Measurements from ENCODE around the gene FAM234B.

FAM234B gene

GRCh38 chr12:13044002-13044905, at the start of gene FAM234B:
Gene FAM234B (plus strand): TSS chr12:13044381. CDS start chr12:13044404, 23 bp downstream.
- Histone ChIP-seq H3K9ac (ENCODE audit: low read length in 2 of 2) (peak within 1 kb of the TSS; percentile 71 to 73), H3K9me3 (ENCODE audit: control insufficient read depth in 2 of 2, low read length in 2 of 2) (no peaks in the 10 kb centered on the region), H3K4me1 (ENCODE audit: control insufficient read depth, insufficient read depth, low read length) (peaks cover 5% of the 10 kb centered on the region), H3K27me3 (ENCODE audit: control insufficient read depth in 1 of 2, insufficient read depth in 2 of 2, low read length in 2 of 2) (peaks cover 0 to 2% of the 10 kb centered on the region in 2 donors), H3K27ac (ENCODE audit: low read length) (no peak within 1 kb of the TSS), H3K4me3 (ENCODE audit: low read length in 2 of 2) (peak within 1 kb of the TSS; percentile 75 to 97), H3K36me3 (ENCODE audit: control insufficient read depth in 2 of 2, insufficient read depth in 2 of 2, low read length in 2 of 2) (no peaks in the 10 kb centered on the region)

- peaks cover 17% of the 10 kb centered on the region for H3K4me1 ChIP-seq (ENCODE audit: control insufficient read depth, insufficient read depth, low read length)
- no peak overlapping the region for H3K27ac ChIP-seq (ENCODE audit: low read length)
Observed at GRCh38 chr12:12995088-12995487, 49.1 kb upstream of the FAM234B start.

GRCh38 chr12:12996209-12996608, 48.0 kb upstream of the FAM234B start:
- no peaks in the 10 kb centered on the region for H3K9me3 ChIP-seq (ENCODE audit: control insufficient read depth in 2 of 2, low read length in 2 of 2)
- H3K36me3 ChIP-seq (ENCODE audit: control insufficient read depth in 2 of 2, insufficient read depth in 2 of 2, low read length in 2 of 2), result no peaks in the 10 kb centered on the region
- H3K27me3 ChIP-seq (ENCODE audit: control insufficient read depth in 1 of 2, insufficient read depth in 2 of 2, low read length in 2 of 2), result no peaks in the 10 kb centered on the region
- H3K4me1 ChIP-seq (ENCODE audit: control insufficient read depth, insufficient read depth, low read length), result peaks cover 20% of the 10 kb centered on the region
- H3K9ac ChIP-seq (ENCODE audit: low read length in 2 of 2), result no peak overlapping the region
- H3K27ac ChIP-seq (ENCODE audit: low read length), result no peak overlapping the region
- no peak overlapping the region for H3K4me3 ChIP-seq (ENCODE audit: low read length in 2 of 2)

More at GRCh38 chr12:12995088-12995487, 49.1 kb upstream of the FAM234B start:
- H3K9me3 ChIP-seq (ENCODE audit: control insufficient read depth in 2 of 2, low read length in 2 of 2), result no peaks in the 10 kb centered on the region
- H3K9ac ChIP-seq (ENCODE audit: low read length in 2 of 2), result no peak overlapping the region
- no peaks in the 10 kb centered on the region for H3K36me3 ChIP-seq (ENCODE audit: control insufficient read depth in 2 of 2, insufficient read depth in 2 of 2, low read length in 2 of 2)
- H3K4me3 ChIP-seq (ENCODE audit: low read length in 2 of 2), result no peak overlapping the region
- no peaks in the 10 kb centered on the region for H3K27me3 ChIP-seq (ENCODE audit: control insufficient read depth in 1 of 2, insufficient read depth in 2 of 2, low read length in 2 of 2)

- Histone ChIP-seq H3K27ac (ENCODE audit: low read length) (no peak overlapping the region), H3K9ac (ENCODE audit: low read length in 2 of 2) (no peak overlapping the region), H3K4me3 (ENCODE audit: low read length in 2 of 2) (no peak overlapping the region)
Observed at GRCh38 chr12:12997156-12997555, 47.0 kb upstream of the FAM234B start.

GRCh38 chr12:12997734-12998133, 46.4 kb upstream of the FAM234B start:
- no peak overlapping the region for H3K9ac ChIP-seq (ENCODE audit: low read length in 2 of 2)
- no peaks in the 10 kb centered on the region for H3K9me3 ChIP-seq (ENCODE audit: control insufficient read depth in 2 of 2, low read length in 2 of 2)
- H3K36me3 ChIP-seq (ENCODE audit: control insufficient read depth in 2 of 2, insufficient read depth in 2 of 2, low read length in 2 of 2), result no peaks in the 10 kb centered on the region
- no peaks in the 10 kb centered on the region for H3K27me3 ChIP-seq (ENCODE audit: control insufficient read depth in 1 of 2, insufficient read depth in 2 of 2, low read length in 2 of 2)
- H3K27ac ChIP-seq (ENCODE audit: low read length), result no peak overlapping the region
- peaks cover 24% of the 10 kb centered on the region for H3K4me1 ChIP-seq (ENCODE audit: control insufficient read depth, insufficient read depth, low read length)
- no peak overlapping the region for H3K4me3 ChIP-seq (ENCODE audit: low read length in 2 of 2)

More at GRCh38 chr12:12997156-12997555, 47.0 kb upstream of the FAM234B start:
- H3K27me3 ChIP-seq (ENCODE audit: control insufficient read depth in 1 of 2, insufficient read depth in 2 of 2, low read length in 2 of 2), result no peaks in the 10 kb centered on the region
- no peaks in the 10 kb centered on the region for H3K36me3 ChIP-seq (ENCODE audit: control insufficient read depth in 2 of 2, insufficient read depth in 2 of 2, low read length in 2 of 2)
- no peaks in the 10 kb centered on the region for H3K9me3 ChIP-seq (ENCODE audit: control insufficient read depth in 2 of 2, low read length in 2 of 2)
- peaks cover 24% of the 10 kb centered on the region for H3K4me1 ChIP-seq (ENCODE audit: control insufficient read depth, insufficient read depth, low read length)

- Histone ChIP-seq H3K9ac (ENCODE audit: low read length in 2 of 2) (no peak overlapping the region), H3K9me3 (ENCODE audit: control insufficient read depth in 2 of 2, low read length in 2 of 2) (no peaks in the 10 kb centered on the region), H3K4me1 (ENCODE audit: control insufficient read depth, insufficient read depth, low read length) (peaks cover 24% of the 10 kb centered on the region), H3K27me3 (ENCODE audit: control insufficient read depth in 1 of 2, insufficient read depth in 2 of 2, low read length in 2 of 2) (no peaks in the 10 kb centered on the region), H3K27ac (ENCODE audit: low read length) (no peak overlapping the region), H3K4me3 (ENCODE audit: low read length in 2 of 2) (no peak overlapping the region), H3K36me3 (ENCODE audit: control insufficient read depth in 2 of 2, insufficient read depth in 2 of 2, low read length in 2 of 2) (no peaks in the 10 kb centered on the region)
Observed at GRCh38 chr12:12998248-12998647, 45.9 kb upstream of the FAM234B start.

GRCh38 chr12:12999271-12999958, 44.8 kb upstream of the FAM234B start:
- peak overlapping the region; percentile 41 for H3K27ac ChIP-seq (ENCODE audit: low read length)
- peak overlapping the region; percentile 92 to 97 for H3K4me3 ChIP-seq (ENCODE audit: low read length in 2 of 2)
- H3K9me3 ChIP-seq (ENCODE audit: control insufficient read depth in 2 of 2, low read length in 2 of 2), result no peaks in the 10 kb centered on the region
- H3K9ac ChIP-seq (ENCODE audit: low read length in 2 of 2), result peak overlapping the region; percentile 84 to 87
- no peaks in the 10 kb centered on the region for H3K27me3 ChIP-seq (ENCODE audit: control insufficient read depth in 1 of 2, insufficient read depth in 2 of 2, low read length in 2 of 2)
- H3K36me3 ChIP-seq (ENCODE audit: control insufficient read depth in 2 of 2, insufficient read depth in 2 of 2, low read length in 2 of 2), result no peaks in the 10 kb centered on the region
- peaks cover 24% of the 10 kb centered on the region for H3K4me1 ChIP-seq (ENCODE audit: control insufficient read depth, insufficient read depth, low read length)

GRCh38 chr12:12999959-13000615, 44.1 kb upstream of the FAM234B start, which contains the start of gene HEBP1:
Gene HEBP1 (minus strand): TSS chr12:13000265. CDS start chr12:13000114, 151 bp downstream.
- Histone ChIP-seq H3K9ac (ENCODE audit: low read length in 2 of 2) (peak within 1 kb of the TSS; percentile 84 to 87), H3K4me3 (ENCODE audit: low read length in 2 of 2) (peak within 1 kb of the TSS; percentile 92 to 97), H3K4me1 (ENCODE audit: control insufficient read depth, insufficient read depth, low read length) (peaks cover 24% of the 10 kb centered on the region), H3K27ac (ENCODE audit: low read length) (peak within 1 kb of the TSS; percentile 76), H3K27me3 (ENCODE audit: control insufficient read depth in 1 of 2, insufficient read depth in 2 of 2, low read length in 2 of 2) (no peaks in the 10 kb centered on the region), H3K36me3 (ENCODE audit: control insufficient read depth in 2 of 2, insufficient read depth in 2 of 2, low read length in 2 of 2) (no peaks in the 10 kb centered on the region), H3K9me3 (ENCODE audit: control insufficient read depth in 2 of 2, low read length in 2 of 2) (no peaks in the 10 kb centered on the region)

GRCh38 chr12:13000616-13000924, 43.6 kb upstream of the FAM234B start:
- Histone ChIP-seq H3K9ac (ENCODE audit: low read length in 2 of 2) (peak overlapping the region; percentile 74 to 75), H3K9me3 (ENCODE audit: control insufficient read depth in 2 of 2, low read length in 2 of 2) (no peaks in the 10 kb centered on the region), H3K27me3 (ENCODE audit: control insufficient read depth in 1 of 2, insufficient read depth in 2 of 2, low read length in 2 of 2) (no peaks in the 10 kb centered on the region), H3K36me3 (ENCODE audit: control insufficient read depth in 2 of 2, insufficient read depth in 2 of 2, low read length in 2 of 2) (no peaks in the 10 kb centered on the region), H3K4me3 (ENCODE audit: low read length in 2 of 2) (peak overlapping the region; percentile 73 to 80), H3K27ac (ENCODE audit: low read length) (peak overlapping the region; percentile 76), H3K4me1 (ENCODE audit: control insufficient read depth, insufficient read depth, low read length) (peaks cover 24% of the 10 kb centered on the region)

GRCh38 chr12:13000925-13001774, 43.0 kb upstream of the FAM234B start:
- Histone ChIP-seq H3K9ac (ENCODE audit: low read length in 2 of 2) (peak overlapping the region; percentile 74 to 75), H3K27me3 (ENCODE audit: control insufficient read depth in 1 of 2, insufficient read depth in 2 of 2, low read length in 2 of 2) (no peaks in the 10 kb centered on the region), H3K9me3 (ENCODE audit: control insufficient read depth in 2 of 2, low read length in 2 of 2) (no peaks in the 10 kb centered on the region), H3K36me3 (ENCODE audit: control insufficient read depth in 2 of 2, insufficient read depth in 2 of 2, low read length in 2 of 2) (no peaks in the 10 kb centered on the region), H3K4me1 (ENCODE audit: control insufficient read depth, insufficient read depth, low read length) (peaks cover 24% of the 10 kb centered on the region), H3K4me3 (ENCODE audit: low read length in 2 of 2) (peak overlapping the region; percentile 73 to 80), H3K27ac (ENCODE audit: low read length) (peak overlapping the region; percentile 76)
